HG03135 (cell line): ENCODE measurements around the gene PFAS.
"Not testable (repeated sequence)": the region's sequence is repeated elsewhere in the genome, so short reads cannot be mapped to it uniquely, and the experiment has no call there.

Source experiments
- ATAC-seq: cut with Tn5 transposase; IDR thresholded peaks from one replicate; pipeline ENCODE4 v1.9.1; 2021; ENCODE audit warnings: mild to moderate bottlenecking, moderate library complexity; ENCODE audit not compliant: unreplicated experiment

PFAS gene, protein sequence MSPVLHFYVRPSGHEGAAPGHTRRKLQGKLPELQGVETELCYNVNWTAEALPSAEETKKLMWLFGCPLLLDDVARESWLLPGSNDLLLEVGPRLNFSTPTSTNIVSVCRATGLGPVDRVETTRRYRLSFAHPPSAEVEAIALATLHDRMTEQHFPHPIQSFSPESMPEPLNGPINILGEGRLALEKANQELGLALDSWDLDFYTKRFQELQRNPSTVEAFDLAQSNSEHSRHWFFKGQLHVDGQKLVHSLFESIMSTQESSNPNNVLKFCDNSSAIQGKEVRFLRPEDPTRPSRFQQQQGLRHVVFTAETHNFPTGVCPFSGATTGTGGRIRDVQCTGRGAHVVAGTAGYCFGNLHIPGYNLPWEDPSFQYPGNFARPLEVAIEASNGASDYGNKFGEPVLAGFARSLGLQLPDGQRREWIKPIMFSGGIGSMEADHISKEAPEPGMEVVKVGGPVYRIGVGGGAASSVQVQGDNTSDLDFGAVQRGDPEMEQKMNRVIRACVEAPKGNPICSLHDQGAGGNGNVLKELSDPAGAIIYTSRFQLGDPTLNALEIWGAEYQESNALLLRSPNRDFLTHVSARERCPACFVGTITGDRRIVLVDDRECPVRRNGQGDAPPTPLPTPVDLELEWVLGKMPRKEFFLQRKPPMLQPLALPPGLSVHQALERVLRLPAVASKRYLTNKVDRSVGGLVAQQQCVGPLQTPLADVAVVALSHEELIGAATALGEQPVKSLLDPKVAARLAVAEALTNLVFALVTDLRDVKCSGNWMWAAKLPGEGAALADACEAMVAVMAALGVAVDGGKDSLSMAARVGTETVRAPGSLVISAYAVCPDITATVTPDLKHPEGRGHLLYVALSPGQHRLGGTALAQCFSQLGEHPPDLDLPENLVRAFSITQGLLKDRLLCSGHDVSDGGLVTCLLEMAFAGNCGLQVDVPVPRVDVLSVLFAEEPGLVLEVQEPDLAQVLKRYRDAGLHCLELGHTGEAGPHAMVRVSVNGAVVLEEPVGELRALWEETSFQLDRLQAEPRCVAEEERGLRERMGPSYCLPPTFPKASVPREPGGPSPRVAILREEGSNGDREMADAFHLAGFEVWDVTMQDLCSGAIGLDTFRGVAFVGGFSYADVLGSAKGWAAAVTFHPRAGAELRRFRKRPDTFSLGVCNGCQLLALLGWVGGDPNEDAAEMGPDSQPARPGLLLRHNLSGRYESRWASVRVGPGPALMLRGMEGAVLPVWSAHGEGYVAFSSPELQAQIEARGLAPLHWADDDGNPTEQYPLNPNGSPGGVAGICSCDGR (N-terminal part only)

DNA sequence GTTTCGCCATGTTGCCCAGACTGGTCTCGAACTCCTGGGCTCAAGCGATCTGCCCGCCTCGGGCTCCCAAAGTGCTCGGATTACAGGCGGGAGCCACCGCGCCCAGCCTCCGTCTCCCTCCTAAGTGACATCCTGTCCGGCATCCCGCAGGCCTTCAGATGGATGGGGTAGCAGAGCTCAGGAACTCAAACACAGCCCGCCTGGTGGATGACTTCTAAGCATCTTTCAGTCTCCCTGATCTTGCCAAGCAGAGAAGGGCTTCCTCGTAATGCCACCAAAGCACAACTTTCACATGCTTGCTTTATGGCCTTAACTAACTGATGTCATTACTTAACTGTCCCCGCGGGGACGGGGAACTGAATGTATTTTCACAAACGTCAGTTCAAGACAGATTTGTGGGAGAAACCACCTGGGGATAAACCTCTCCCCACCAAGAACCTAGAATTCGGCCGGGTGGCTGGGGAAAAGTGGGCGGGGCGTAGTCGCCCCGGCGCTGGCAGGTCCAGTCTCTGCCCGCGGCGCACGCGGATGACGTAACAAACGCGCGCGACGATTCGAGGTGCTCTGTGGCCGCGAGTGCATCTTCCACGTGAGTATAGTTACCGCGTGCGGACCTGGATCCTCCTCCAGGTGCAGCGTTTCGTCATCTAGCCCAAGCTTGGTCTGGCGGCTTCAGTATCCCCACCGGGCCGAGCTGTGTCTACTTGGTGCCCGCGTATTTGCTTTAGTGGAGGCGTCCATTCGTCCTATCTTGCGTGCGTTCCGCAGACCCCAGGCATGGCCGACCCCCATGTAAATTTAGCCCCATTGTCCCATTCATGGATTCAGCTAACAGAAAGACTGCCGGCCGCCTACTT is at the start of gene PFAS:
Gene PFAS (plus strand): TSS at position 539 of the 857 bp plus-strand sequence. CDS start 4,649 bp downstream, outside the sequence.
- peak; percentile 46 for ATAC-seq

DNA sequence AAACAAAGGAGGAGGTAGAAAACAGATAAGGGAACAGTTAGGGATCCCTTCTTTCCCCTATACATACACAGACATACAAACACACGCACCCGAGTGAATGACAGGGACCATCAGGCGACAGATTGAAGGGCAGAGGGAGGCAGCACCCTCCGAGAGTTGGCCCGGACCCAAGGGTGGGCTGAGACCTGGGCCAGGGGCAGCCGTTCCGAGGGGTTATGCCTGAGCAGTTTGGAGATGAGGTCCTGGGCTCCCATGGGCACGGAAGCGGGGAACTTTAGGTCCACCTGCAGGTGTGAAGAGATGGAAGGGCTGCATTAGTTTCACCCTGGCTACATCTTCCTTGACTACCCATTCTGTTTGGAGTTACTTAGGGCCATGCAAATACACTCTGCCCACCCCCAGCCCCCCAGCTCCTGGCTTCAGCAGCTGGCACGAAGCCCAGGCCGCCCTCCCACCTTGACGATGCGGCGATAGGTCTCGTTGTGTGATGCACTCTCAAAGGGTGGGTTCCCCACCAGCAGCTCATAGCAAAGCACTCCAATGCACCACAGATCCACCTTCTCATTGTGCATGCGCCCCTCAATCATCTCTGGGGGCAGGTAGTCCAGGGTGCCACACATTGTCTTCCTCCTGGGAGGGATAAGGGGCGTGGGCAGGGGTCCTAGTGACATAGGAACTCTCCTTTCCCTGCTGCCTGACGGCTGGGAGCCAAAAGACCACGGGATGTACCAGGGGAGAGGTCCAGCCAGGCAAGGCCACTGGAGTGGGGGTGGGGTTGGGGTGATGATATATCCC is 44.1 kb upstream of the PFAS start:
- no peak for ATAC-seq

DNA sequence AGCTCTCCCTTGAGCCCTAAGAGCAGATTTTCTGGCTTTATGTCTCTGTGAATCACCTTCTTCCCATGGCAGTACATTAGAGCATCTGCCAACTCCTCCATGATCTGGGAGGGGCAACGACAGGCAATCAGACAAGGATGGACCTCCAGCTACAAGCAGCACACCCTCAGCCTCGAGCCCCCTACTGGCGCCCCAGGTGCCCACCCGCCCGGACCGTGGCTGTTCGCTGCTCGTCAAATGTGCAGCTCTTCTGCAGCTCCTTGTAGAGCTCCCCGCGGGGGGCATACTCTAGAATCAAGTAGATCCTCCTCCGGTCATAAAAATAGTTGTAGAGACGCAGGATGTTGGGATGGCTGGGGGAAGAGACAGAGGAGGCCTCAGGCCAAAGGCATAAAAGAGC is 42.6 kb upstream of the PFAS start:
- no peak for ATAC-seq

DNA sequence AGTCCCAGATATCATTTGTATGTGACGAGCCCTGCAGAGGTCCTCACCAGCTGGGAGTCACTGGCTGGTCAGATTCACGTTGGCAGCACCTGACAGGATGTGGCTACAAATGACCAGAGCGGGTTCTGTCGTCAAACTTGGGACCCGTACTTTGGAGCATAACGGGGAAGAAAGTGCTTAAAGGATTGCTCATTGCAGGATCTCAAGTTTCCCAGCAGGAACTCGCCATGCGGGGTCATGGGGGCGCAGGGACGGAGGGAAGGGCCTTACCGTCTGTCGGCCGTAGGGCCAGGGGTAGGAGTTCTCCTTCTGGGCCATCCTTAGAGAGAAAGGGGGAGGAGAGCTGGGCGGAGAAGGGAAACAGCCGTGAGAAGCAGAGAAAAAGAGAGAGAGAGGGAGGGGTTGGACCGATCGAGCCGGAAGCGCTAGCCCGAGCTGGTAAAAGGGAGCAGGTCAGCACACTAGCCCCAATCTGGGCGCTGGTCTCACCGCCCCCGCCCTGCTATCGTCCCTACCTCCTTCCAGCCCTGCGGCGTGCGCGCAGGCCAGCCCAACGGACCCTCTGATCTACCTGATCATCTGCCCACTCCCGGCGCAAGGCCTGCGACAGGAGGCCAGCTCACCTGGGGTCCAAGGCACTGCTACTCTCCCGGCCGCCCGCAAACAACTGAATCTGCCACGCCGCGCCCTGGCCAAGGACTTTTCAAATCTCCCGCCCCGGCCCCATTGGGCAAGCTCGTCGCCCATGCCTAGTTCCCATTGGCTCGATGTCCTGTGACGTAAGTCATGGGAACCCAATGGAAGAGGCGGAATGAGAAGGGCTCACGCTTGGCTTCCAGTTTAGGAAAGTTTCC is 39.0 kb upstream of the PFAS start, which contains the start of gene AURKB:
Gene AURKB (minus strand): TSS at position 669 of the 854 bp plus-strand sequence. CDS start 351 bp downstream, at position 318.
- peak; percentile 77 for ATAC-seq

DNA sequence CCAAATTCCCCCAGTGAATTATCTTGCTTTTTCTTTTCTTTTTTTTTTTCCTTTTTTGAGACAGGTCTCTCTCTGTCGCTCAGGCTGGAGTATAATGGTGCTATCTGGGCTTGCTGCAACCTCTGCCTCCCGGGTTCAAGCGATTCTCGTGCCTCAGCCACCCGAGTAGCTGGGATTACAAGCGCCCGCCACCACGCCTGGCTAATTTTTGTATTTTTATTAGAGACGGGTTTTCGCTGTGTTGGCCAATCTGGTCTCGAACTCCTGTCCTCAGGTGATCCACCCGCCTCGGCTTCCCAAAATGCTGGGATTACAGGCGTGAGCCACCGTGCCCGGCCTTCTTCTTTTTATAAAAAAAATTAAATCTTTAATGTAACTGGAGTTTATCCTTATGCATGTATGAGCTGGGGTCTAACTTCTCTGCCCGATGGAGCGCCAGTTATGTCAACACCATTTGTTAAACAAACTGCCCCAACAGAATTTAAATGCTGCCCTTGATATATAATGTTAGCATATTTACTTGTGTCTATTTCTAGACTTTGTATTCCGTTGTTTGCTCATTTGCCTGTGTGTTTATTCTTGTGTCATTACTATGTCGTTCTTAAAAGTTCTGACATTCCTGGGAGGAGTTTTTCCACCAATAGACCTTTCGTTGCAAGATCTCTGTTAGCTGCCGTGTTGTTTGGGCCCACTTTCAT is 38.2 kb upstream of the PFAS start:
- ATAC-seq, result no peak

DNA sequence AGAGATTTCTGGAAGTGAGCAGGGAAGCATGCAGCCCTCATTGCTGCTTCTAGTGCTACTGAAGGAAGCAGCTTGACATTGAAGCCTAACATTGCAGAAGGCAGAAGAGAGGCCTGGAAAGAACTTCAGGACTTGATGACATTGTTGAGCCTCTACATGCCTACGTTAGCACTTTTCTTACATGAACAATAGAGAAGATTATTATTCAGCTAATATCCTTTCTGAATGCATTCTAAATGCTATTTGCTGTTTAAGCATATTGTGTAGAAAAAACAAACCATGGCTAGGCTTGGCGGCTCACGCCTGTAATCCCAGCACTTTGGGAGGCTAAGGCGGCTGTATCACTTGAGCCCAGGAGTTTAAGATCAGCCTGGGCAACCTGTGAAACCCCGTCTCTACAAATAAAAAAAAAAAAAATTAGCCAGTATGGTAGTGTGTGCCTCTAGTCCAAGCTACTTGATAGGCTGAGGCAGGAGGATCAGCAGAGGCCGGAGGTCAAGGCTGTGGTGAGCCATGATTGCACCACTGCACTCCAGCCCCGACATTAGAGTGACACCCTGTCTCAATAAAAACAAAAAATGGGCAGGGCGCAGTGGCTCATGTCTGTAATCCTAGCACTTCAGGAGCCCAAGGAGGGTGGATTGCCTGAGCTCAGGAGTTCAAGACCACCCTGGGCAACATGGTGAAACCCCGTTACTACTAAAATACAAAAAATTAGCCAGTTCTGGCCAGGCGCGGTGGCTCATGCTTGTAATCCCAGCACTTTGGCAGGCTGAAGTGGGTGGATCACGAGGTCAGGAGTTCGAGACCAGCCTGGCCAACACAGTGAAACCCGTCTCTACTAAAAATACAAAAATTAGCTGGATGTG is 36.5 kb upstream of the PFAS start:
- ATAC-seq, result no peak

DNA sequence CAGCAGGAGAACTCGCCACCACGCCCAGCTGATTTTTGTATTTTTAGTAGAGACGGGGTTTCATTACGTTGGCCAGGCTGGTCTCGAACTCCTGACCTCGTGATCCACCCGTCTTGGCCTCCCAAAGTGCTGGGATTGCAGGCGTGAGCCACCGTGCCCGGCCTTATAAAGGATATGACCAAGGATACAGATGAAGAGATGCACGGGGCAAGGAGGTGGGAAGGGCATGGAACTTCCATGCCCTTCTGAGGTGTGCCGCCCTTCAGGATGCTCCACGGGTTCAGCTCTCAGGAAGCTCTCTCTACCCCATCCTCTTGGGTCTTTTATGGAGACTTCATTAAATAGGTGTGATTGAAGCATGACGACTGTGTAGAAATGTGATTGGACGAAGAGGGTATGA is 35.1 kb upstream of the PFAS start:
- not testable (repeated sequence) for ATAC-seq

DNA sequence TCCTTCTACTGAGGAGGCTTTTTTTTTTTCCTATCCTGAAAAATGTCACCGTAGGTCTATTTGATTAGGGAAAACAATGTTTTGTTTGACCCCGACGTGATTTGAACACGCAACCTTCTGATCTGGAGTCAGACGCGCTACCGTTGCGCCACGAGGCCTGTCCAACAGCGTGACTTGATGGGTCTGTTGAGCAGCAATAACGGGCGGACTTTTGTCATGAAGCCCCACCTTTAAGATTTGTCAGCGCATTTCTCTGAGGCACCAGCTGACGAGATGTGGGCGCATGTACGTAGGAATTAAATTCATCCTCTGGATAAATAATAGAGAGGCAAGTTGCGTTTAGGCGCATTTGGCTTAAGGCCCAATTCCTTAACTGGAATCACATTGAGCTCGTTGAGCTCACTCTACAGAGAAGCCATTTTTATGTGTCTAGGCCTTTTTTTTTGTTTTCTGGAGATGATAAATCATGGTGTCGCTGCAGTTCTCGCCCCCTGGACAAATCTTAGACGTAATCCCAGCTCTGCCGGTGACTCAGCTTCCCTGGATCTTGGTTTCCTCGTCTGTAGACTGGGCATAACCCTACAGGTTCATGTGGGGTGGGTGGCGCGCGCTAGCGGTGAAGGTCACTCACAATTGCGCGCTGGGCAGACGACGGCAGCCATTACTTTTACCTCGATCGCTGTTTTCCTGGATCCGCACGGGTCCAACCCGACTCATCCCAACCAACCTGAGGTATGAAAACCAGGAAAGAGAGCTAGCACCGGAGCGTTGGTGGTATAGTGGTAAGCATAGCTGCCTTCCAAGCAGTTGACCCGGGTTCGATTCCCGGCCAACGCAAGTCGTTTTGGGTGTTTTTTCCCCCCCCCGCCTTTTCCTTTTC is 28.1 kb upstream of the PFAS start:
- ATAC-seq, result no peak

DNA sequence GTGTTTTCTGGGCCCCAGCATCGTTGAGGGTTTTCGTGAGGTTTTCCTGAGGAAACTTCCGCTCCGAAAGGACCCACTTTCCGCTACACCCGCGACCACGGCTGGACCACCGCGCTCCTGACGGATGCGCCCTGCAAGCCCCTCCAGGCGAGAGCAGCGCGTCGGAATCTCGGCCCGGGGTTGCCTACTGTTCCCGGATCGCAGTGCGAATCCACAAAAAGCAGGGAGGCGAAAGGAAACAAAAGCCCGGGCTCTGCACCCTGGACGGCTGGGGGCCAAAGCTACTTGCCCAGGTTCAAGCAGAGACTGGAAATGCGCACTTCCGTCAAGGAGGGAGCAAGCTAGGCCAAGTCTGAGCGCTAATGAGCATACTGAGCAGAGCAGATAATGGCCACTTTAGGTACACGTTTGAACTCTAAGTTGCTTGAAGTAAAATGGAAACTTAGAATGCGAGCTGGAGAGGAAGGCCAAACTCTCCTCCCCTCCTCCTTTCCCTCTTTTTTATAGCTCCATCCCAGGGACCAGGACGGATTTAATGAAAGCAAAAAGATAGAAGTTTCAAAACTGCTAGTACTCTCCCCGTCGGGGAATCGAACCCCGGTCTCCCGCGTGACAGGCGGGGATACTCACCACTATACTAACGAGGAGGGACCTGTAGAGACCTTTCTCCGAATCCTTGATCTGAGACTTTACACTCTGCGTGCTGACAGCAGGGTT is 27.3 kb upstream of the PFAS start:
- ATAC-seq, result peak; percentile 41

DNA sequence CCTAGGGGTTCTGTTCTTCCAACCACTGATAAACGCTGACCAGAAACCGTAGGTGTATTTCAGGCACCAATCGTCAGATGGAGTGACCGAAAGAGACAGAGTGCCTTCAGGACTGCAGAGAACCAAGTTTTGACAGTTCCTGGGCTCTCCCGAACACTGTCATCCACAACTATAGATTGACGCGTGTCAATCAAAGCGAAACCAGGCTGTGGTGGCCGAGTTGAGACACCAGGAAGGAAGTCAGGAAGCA is 26.8 kb upstream of the PFAS start:
- ATAC-seq, result peak; percentile 19

DNA sequence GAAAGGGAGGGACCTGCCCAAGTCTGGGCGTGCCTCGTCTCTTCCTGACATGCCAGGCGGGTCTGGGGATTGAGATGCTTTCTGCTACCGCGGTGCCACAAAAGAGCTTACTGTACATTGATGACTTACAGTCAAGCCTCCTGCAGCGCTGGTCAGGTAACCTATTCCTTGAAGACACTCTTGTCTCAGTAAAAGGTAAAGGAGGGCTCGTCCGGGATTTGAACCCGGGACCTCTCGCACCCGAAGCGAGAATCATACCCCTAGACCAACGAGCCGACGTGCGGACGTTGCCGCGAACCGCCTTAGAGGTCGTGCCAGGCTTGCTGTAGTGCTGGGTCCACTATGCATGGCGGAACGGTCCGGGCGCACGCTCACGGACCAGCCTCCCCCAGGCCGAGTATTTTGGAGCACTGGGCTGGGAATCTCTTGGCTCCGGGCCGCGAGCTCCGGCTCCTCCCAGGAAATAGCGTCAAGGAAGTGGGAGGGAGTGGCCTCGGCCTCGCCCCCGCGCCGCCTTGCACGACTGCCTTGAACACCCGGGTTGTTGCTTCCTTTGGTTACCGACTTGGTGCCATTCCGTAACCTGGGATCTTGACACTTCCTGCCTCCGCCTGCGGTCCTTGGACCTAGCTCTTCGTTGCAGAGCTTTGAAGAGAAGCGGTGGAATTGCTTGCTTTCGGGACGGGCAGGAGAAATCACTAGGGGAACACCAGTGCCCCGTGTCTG is 26.3 kb upstream of the PFAS start:
- ATAC-seq, result peak; percentile 38

DNA sequence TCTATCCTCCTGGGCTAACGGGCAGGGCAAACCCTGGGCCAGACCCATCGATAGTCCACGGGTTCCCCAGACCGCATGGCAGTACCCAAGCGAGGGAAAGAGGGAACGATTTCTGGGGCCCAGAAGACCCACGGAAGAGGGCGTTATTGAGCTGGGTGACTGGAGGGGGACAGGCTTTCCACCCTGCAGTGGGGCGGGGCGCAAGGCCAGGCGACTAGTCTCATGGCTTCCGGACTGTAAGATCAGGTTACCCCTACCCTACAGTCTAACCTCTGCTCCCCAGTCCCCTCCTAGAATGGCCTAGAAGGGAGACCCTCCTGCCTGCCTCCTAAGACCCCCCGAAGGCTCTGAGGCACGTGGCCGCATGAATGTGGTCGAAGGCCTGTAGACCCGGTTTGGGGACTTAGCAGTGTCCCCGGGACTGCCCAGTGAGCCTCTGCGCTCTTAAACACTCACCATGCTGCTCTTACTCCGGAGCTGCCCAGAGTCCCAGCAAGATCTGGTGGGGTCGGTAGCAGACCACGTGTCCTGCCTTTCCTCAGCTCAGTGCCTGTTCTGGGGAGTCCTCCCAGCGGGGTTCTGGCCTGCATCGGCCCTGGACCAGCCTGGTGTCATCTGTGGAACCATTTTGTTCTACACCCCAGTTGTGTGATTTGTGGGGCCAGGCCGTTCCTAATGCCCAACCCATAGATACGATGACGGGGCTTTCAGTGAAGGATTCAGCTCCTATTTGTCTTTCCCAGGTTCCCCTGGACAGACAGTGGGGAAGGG is 25.5 kb upstream of the PFAS start:
- peak; percentile 8 for ATAC-seq

DNA sequence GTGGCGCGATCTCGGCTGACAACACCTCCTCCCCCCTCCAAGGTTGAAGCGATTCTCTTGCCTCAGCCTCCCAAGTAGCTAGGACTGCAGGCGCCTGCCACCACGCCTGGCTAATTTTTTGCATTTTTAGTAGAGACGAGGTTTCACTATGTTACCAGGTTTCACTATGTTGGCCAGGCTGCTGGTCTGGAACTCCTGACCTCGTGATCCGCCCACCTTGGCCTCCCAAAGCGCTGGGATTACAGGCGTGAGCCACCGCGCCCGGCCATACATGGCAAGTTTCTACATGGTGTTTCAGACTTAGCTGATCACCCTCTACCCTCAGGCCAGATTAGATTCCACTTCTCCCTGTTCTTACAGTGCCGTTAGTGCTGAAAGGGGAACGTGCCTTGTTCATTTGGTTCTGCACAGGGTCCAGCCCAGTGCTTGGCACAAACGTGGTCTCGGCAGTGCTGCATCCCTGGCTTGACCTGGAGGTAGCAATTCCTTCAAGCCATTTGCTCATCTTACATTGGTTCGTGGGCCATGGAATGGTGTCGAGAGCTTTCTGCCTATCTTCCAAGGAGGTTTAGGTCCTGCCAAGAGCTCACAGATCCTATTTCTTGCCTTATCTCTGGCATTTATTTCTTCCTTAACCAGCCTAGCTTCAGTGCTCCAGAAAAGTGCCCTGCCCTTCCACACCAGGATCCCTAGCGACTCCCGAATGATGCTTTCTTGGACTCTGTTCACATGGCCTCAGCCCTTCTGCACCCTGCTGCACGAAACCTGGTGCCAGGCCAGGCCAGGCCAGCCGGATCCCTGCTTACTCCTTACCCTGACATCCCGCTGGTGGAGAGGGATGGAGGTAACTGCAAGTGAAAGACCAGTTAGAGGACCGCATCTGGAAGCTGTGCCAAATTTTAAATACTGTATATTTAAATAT is 23.9 kb upstream of the PFAS start:
- ATAC-seq, result no peak
